ENCODE data around the gene IL10.

Gene IL10

GRCh38 chr1:206794294-206794908 lies 22.1 kb upstream of the IL10 start:
- TF ChIP-seq, protein P1, sequence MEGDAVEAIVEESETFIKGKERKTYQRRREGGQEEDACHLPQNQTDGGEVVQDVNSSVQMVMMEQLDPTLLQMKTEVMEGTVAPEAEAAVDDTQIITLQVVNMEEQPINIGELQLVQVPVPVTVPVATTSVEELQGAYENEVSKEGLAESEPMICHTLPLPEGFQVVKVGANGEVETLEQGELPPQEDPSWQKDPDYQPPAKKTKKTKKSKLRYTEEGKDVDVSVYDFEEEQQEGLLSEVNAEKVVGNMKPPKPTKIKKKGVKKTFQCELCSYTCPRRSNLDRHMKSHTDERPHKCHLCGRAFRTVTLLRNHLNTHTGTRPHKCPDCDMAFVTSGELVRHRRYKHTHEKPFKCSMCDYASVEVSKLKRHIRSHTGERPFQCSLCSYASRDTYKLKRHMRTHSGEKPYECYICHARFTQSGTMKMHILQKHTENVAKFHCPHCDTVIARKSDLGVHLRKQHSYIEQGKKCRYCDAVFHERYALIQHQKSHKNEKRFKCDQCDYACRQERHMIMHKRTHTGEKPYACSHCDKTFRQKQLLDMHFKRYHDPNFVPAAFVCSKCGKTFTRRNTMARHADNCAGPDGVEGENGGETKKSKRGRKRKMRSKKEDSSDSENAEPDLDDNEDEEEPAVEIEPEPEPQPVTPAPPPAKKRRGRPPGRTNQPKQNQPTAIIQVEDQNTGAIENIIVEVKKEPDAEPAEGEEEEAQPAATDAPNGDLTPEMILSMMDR (IDR thresholded peaks at IDR 0.05; ENCODE audit: control insufficient read depth, extremely low read depth, insufficient read depth) = no peak
- DNase-seq (ENCODE audit: low read depth) = no peak
- no peak overlapping the region for H3K4me3 ChIP-seq (ENCODE audit: low read depth, low read length)

- DNase-seq (ENCODE audit: low read depth) = no peak
- TF ChIP-seq, protein P1 (IDR thresholded peaks at IDR 0.05; ENCODE audit: control insufficient read depth, extremely low read depth, insufficient read depth) = no peak
- no peak overlapping the region for H3K4me3 ChIP-seq (ENCODE audit: low read depth, low read length)
Observed at GRCh38 chr1:206793620-206794019, 21.3 kb upstream of the IL10 start.

DNA sequence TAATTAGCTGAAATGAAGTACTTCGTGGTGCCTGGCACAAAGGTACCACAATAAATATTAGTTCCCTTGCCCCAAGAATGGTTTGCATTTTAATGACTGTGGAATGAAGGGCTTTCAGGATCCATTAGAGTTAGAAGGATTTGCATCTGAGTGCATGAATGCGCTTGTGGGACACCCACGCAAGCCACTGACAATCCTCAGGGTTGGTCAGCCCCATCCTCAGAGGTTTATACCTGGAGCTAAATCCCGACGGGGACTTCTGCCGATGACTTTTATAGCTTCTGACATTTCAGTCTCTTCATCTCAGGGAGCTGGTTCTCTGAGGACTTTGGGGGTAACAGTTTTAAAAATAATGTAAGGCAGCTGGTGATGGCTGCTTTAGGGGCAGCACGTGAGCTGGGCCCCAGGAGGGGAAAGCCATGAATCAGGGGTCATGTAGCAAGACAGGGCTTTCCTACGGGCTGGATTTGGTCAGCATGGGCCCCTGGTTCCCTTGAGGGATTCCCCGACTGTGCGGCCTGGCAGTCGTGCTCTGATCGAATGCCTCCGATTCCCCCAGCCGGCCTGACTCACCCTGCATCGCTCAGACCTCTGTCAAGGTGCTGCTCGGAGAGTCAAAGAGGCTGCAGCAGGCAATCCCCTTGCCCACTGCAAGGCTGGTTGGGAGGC lies 20.8 kb upstream of the IL10 start:
- DNase-seq (ENCODE audit: low read depth) = no peak
- no peak overlapping the region for H3K4me3 ChIP-seq (ENCODE audit: low read depth, low read length)
- TF ChIP-seq, protein P1 (IDR thresholded peaks at IDR 0.05; ENCODE audit: control insufficient read depth, extremely low read depth, insufficient read depth) = no peak

- no peak for DNase-seq (ENCODE audit: low read depth)
- TF ChIP-seq, protein P1 (IDR thresholded peaks at IDR 0.05; ENCODE audit: control insufficient read depth, extremely low read depth, insufficient read depth) = no peak
- H3K4me3 ChIP-seq (ENCODE audit: low read depth, low read length) = no peak overlapping the region
Observed at GRCh38 chr1:206790502-206791250, 18.4 kb upstream of the IL10 start.

DNA sequence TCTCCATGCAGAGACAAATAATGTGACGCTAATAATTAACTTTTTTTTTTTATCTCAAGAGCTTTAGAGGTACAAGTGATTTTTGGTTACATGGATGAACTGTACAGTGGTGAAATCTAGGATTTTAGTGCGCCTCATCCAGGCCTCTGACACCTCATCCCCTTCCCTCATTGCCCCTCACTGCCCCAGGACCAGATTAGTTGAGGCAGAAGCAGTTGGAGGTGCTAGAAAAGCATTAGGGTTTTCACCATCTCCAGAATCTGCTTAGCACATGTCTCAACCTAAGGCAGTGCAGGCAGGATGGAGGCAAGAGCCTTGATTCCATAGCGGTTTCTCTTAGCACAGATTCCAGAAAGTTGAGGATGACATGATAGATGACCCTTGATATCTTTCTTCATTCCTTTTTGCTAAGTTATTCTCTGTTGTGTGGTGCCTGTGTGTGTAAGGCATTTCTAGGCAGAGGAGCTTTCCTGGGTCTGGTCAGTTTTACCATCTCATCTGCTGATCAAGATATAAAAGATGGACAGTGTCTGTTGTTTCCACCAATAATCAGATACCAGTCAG lies 16.3 kb upstream of the IL10 start:
- no peak for DNase-seq (ENCODE audit: low read depth)
- TF ChIP-seq, protein P1 (IDR thresholded peaks at IDR 0.05; ENCODE audit: control insufficient read depth, extremely low read depth, insufficient read depth) = no peak
- H3K4me3 ChIP-seq (ENCODE audit: low read depth, low read length) = no peak overlapping the region

DNA sequence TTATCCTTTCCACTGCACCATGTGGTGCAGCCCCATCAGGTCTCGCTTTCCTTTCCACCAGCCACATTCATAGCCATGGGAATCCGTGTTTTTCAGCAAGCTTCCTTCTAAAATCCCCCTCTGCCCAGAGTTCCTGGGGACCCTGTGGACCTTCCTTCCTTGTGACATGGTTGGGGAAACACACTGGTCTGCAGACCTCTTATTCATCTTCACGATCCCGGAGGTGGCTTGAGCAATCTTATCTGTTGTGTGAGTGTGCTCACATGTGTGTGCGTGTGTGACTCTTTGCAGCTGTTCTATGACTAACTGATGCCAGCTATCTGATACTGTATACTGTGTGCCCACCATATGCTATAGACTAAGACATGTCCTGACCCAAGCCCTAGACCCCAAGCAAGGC lies 15.6 kb upstream of the IL10 start:
- no peak overlapping the region for H3K4me3 ChIP-seq (ENCODE audit: low read depth, low read length)
- DNase-seq (ENCODE audit: low read depth) = no peak
- TF ChIP-seq, protein P1 (IDR thresholded peaks at IDR 0.05; ENCODE audit: control insufficient read depth, extremely low read depth, insufficient read depth) = no peak
